ENCODE results near the gene LRP1. TPM values are rescaled to one million over a fixed set of nuclear protein-coding genes. Genes with fewer than 3 reads are reported as not detected.

LRP1 gene
- total RNA-seq, 2 donors from 2014 or later = 53.5 to 198 TPM

DNA sequence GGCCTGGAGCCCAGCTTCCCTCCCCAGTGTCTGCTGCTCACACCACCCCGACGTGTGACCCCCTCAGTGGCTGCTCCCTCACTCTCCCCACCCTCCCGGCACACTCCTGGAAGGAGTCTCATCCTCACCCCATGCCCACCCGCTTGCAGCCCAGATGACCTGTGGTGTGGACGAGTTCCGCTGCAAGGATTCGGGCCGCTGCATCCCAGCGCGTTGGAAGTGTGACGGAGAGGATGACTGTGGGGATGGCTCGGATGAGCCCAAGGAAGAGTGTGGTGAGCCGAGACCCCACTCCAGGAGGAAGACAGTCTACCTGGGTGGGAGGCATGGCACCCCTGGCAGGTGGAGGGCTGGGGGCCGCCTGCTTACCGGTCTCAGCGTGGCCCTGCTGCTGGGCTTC lies 73.3 kb downstream of the LRP1 start:
- no peak for DNase-seq (ENCODE audit: low spot score)
- H3K9me3 ChIP-seq = no peaks in the 10 kb centered on the region
- H3K36me3 ChIP-seq = peaks cover 17 to 29% of the 10 kb centered on the region in 2 donors
- H3K4me3 ChIP-seq = no peak overlapping the region
- H3K27me3 ChIP-seq (replicated peaks; ENCODE audit: insufficient read depth) = no peaks in the 10 kb centered on the region
- no peaks in the 10 kb centered on the region for H3K4me1 ChIP-seq (replicated peaks)
- 90% methylated on average over 16 of the region's 16 CpGs for WGBS
- H3K27ac ChIP-seq = no peak overlapping the region
- TF ChIP-seq, protein P1, sequence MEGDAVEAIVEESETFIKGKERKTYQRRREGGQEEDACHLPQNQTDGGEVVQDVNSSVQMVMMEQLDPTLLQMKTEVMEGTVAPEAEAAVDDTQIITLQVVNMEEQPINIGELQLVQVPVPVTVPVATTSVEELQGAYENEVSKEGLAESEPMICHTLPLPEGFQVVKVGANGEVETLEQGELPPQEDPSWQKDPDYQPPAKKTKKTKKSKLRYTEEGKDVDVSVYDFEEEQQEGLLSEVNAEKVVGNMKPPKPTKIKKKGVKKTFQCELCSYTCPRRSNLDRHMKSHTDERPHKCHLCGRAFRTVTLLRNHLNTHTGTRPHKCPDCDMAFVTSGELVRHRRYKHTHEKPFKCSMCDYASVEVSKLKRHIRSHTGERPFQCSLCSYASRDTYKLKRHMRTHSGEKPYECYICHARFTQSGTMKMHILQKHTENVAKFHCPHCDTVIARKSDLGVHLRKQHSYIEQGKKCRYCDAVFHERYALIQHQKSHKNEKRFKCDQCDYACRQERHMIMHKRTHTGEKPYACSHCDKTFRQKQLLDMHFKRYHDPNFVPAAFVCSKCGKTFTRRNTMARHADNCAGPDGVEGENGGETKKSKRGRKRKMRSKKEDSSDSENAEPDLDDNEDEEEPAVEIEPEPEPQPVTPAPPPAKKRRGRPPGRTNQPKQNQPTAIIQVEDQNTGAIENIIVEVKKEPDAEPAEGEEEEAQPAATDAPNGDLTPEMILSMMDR (IDR thresholded peaks at IDR 0.05) = no peak
- TF ChIP-seq POLR2A (IDR thresholded peaks at IDR 0.05) (no peak), POLR2AphosphoS5 (IDR thresholded peaks at IDR 0.05) (no peak)
- intact Hi-C loops (cut with DNase I) = no loop called here

DNA sequence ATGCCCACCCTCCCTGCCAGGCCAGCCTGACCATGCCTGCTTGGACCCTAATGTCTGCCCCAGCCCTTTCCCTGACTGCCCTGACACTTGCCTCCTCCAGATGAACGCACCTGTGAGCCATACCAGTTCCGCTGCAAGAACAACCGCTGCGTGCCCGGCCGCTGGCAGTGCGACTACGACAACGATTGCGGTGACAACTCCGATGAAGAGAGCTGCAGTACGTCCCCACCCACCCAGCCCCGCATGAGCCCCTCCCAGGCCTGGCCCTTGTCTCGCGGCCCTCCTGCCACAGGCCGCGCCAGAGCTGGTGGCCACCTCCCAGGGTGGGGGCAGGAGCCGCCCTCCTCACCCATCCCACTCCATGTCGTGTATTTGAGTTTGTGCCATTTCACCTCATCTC lies 74.0 kb downstream of the LRP1 start:
- Histone ChIP-seq H3K27ac (no peak overlapping the region), H3K4me1 (replicated peaks) (no peaks in the 10 kb centered on the region), H3K27me3 (replicated peaks; ENCODE audit: insufficient read depth) (no peaks in the 10 kb centered on the region), H3K36me3 (peaks cover 17 to 23% of the 10 kb centered on the region in 2 donors), H3K9me3 (no peaks in the 10 kb centered on the region), H3K4me3 (no peak overlapping the region)
- no peak for TF ChIP-seq POLR2AphosphoS5 (IDR thresholded peaks at IDR 0.05)
- TF ChIP-seq POLR2A (IDR thresholded peaks at IDR 0.05) = no peak
- TF ChIP-seq, protein P1 (IDR thresholded peaks at IDR 0.05) = no peak
- 89% methylated on average over 19 of the region's 19 CpGs for WGBS
- DNase-seq (ENCODE audit: low spot score) = no peak
- intact Hi-C loops (cut with DNase I) = no loop called here

DNA sequence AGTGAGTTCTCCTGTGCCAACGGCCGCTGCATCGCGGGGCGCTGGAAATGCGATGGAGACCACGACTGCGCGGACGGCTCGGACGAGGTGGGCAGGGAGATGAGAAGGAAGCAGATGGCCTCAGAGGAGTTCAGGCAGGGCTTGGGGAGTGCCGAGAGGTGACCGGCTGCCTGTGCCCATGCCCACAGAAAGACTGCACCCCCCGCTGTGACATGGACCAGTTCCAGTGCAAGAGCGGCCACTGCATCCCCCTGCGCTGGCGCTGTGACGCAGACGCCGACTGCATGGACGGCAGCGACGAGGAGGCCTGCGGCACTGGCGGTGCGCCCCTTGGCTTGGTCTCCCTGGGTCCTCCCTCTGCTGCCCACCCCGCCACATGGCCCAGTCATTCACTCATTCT lies 74.9 kb downstream of the LRP1 start:
- H3K9me3 ChIP-seq = no peaks in the 10 kb centered on the region
- H3K36me3 ChIP-seq = peaks cover 17 to 23% of the 10 kb centered on the region in 2 donors
- no peak overlapping the region for H3K4me3 ChIP-seq
- TF ChIP-seq POLR2AphosphoS5 (IDR thresholded peaks at IDR 0.05) = no peak
- no peak for TF ChIP-seq POLR2A (IDR thresholded peaks at IDR 0.05)
- TF ChIP-seq, protein P1 (IDR thresholded peaks at IDR 0.05) = no peak
- DNase-seq (ENCODE audit: low spot score) = no peak
- no peaks in the 10 kb centered on the region for H3K4me1 ChIP-seq (replicated peaks)
- H3K27me3 ChIP-seq (replicated peaks; ENCODE audit: insufficient read depth) = no peaks in the 10 kb centered on the region
- intact Hi-C loops (cut with DNase I) = no loop called here
- H3K27ac ChIP-seq = no peak overlapping the region
- 95% methylated on average over 28 of the region's 28 CpGs for WGBS

DNA sequence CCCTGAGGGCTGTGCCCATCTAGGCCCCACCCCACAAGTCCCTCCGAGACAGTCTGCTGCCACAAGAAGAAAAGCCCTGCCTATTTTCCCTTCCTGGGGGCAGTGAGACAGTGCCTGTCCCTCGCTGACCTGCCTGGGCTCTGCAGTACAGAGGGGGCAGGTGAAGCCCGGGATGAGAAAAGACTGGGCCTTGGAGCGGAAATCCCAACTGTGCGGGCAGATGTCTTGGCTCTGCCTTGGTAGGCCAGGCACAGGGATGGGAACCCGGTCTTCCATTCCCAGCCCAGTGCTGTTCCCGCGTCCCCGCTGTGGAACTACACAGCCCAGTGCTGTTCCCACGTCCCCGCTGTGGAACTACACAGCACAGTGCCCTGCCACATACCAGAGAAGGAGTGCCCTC lies 75.5 kb downstream of the LRP1 start:
- Histone ChIP-seq H3K4me1 (replicated peaks) (no peaks in the 10 kb centered on the region), H3K27me3 (replicated peaks; ENCODE audit: insufficient read depth) (no peaks in the 10 kb centered on the region), H3K9me3 (no peaks in the 10 kb centered on the region), H3K27ac (no peak overlapping the region), H3K36me3 (peaks cover 17 to 23% of the 10 kb centered on the region in 2 donors), H3K4me3 (no peak overlapping the region)
- WGBS = 82% methylated on average over 11 of the region's 11 CpGs
- no peak for DNase-seq (ENCODE audit: low spot score)
- intact Hi-C loops (cut with DNase I) = no loop called here
- TF ChIP-seq POLR2A (IDR thresholded peaks at IDR 0.05) (no peak), POLR2AphosphoS5 (IDR thresholded peaks at IDR 0.05) (no peak)
- TF ChIP-seq, protein P1 (IDR thresholded peaks at IDR 0.05) = no peak

DNA sequence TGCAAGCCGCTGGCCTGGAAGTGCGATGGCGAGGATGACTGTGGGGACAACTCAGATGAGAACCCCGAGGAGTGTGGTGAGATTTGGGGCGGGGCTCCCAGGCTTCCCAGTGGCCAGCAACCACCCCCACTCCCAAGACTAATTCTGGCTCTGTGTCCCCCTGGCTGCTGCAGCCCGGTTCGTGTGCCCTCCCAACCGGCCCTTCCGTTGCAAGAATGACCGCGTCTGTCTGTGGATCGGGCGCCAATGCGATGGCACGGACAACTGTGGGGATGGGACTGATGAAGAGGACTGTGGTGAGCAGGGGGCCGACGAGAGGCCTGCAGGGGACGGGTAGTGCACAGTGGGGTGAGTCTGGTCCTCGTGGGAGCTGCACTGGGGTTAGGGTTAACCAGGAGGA lies 76.2 kb downstream of the LRP1 start:
- Histone ChIP-seq H3K27ac (no peak overlapping the region), H3K27me3 (replicated peaks; ENCODE audit: insufficient read depth) (no peaks in the 10 kb centered on the region), H3K9me3 (no peaks in the 10 kb centered on the region), H3K4me1 (replicated peaks) (no peaks in the 10 kb centered on the region), H3K36me3 (peaks cover 17 to 23% of the 10 kb centered on the region in 2 donors), H3K4me3 (no peak overlapping the region)
- WGBS = 88% methylated on average over 19 of the region's 19 CpGs
- no peak for DNase-seq (ENCODE audit: low spot score)
- intact Hi-C loops (cut with DNase I) = no loop called here
- TF ChIP-seq POLR2A (IDR thresholded peaks at IDR 0.05) = no peak
- TF ChIP-seq, protein P1 (IDR thresholded peaks at IDR 0.05) = no peak

All from prostate gland (tissue), 2 donors.